GM08714 (cell line): ENCODE measurements around the gene RFNG.

ENCODE experiments used
- H3K4me3 ChIP-seq: fragments of 200-500 bp; sonication (Bioruptor generic); 2 replicates; pipeline ENCODE4 v1.5.1; 2014; ENCODE audit warnings: mild to moderate bottlenecking, low read length, inconsistent platforms
- ZNF274 ChIP-seq: IDR thresholded peaks from 2 replicates; pipeline ENCODE4 v1.6.1; 2012; ENCODE audit warnings: mild to moderate bottlenecking, low read depth, low read length

Gene RFNG

GRCh38 chr17:82003411-82004381 lies 47.9 kb downstream of the RFNG start:
- no peak for TF ChIP-seq ZNF274
- no peak overlapping the region for H3K4me3 ChIP-seq

- H3K4me3 ChIP-seq = no peak overlapping the region
- TF ChIP-seq ZNF274 = no peak
These were observed 50.0 kb downstream of the RFNG start for GRCh38 chr17:82001571-82002056.

GRCh38 chr17:82000803-82001570 lies 50.6 kb downstream of the RFNG start:
- H3K4me3 ChIP-seq = no peak overlapping the region
- no peak for TF ChIP-seq ZNF274

- no peak overlapping the region for H3K4me3 ChIP-seq
- TF ChIP-seq ZNF274 = no peak
These were observed 51.4 kb downstream of the RFNG start for GRCh38 chr17:81999976-82000802.

- no peak overlapping the region for H3K4me3 ChIP-seq
- no peak for TF ChIP-seq ZNF274
These were observed 52.0 kb downstream of the RFNG start for GRCh38 chr17:81999587-81999975.

GRCh38 chr17:81998691-81999438 lies 52.7 kb downstream of the RFNG start:
- no peak for TF ChIP-seq ZNF274
- no peak overlapping the region for H3K4me3 ChIP-seq

GRCh38 chr17:81998212-81998611 lies 53.4 kb downstream of the RFNG start:
- TF ChIP-seq ZNF274 = no peak
- H3K4me3 ChIP-seq = no peak overlapping the region
